H1 (cell line): ENCODE data around the gene ARMH3.

Experiments
- PHF8 ChIP-seq: fragments of 200-600 bp; sonication (generic); conservative IDR thresholded peaks from 2 replicates; pipeline ENCODE4 v1.7.1; 2012; ENCODE audit warnings: low read depth, mild to moderate bottlenecking, inconsistent platforms, low read length, moderate library complexity
- SP1 ChIP-seq: IDR thresholded peaks from 2 replicates; pipeline ENCODE4 v1.6.1; 2011; ENCODE audit warnings: low read depth, low read length

GRCh38 chr10:102072673-102073527, 16.9 kb upstream of the ARMH3 start:
- no peak for TF ChIP-seq PHF8
- no peak for TF ChIP-seq SP1
